GM21786 (cell line): ENCODE data around the gene MED29.
A peak's percentile ranks its signal among the peaks of the same experiment; 100 is the strongest.

Experiments
- ATAC-seq: cut with Tn5 transposase; IDR thresholded peaks from one replicate; pipeline ENCODE4 v1.9.1; 2021; ENCODE audit not compliant: unreplicated experiment

MED29 gene

GRCh38 chr19:39397360-39398296, 6.5 kb downstream of the MED29 start:
- ATAC-seq = peak; percentile 29

- ATAC-seq = no peak
These were observed 7.2 kb downstream of the MED29 start for GRCh38 chr19:39398297-39398864.

- no peak for ATAC-seq
These were observed 8.5 kb downstream of the MED29 start for GRCh38 chr19:39399668-39400050.

- ATAC-seq = no peak
These were observed 8.9 kb downstream of the MED29 start for GRCh38 chr19:39400061-39400460.

- ATAC-seq = no peak
These were observed 9.9 kb downstream of the MED29 start for GRCh38 chr19:39401070-39401548.

GRCh38 chr19:39401549-39402345, 10.6 kb downstream of the MED29 start:
- ATAC-seq = no peak

- ATAC-seq = no peak
These were observed 11.4 kb downstream of the MED29 start for GRCh38 chr19:39402346-39403300.

- ATAC-seq = peak; percentile 22
These were observed 12.4 kb downstream of the MED29 start for GRCh38 chr19:39403331-39404312.

GRCh38 chr19:39405261-39405957, 14.2 kb downstream of the MED29 start:
- no peak for ATAC-seq

GRCh38 chr19:39405958-39406655, 14.9 kb downstream of the MED29 start:
- ATAC-seq = no peak

- no peak for ATAC-seq
These were observed 15.7 kb downstream of the MED29 start, which contains the start of gene ZFP36 for GRCh38 chr19:39406656-39407409. TSS of gene ZFP36 (plus strand) at chr19:39406847. CDS start at chr19:39406905, 58 bp downstream.

GRCh38 chr19:39407410-39407659, 16.2 kb downstream of the MED29 start:
- ATAC-seq = no peak

- ATAC-seq = no peak
These were observed 16.6 kb downstream of the MED29 start for GRCh38 chr19:39407660-39408391.

- ATAC-seq = no peak
These were observed 17.4 kb downstream of the MED29 start for GRCh38 chr19:39408392-39409207.

- ATAC-seq = no peak
These were observed 18.2 kb downstream of the MED29 start for GRCh38 chr19:39409208-39410016.
